Nephron progenitor cell (in vitro differentiated cells): ENCODE results near the gene HOXA7.

Experiments
- DNase-seq: peaks from one replicate; pipeline ENCODE4 v3.0.0; 2021
- H3K27ac Mint-ChIP-seq: 2 replicates; pipeline ENCODE4 v1.8.0; 2021; ENCODE audit warnings: mild to moderate bottlenecking, moderate library complexity, mixed read lengths
- H3K27me3 Mint-ChIP-seq: 2 replicates; pipeline ENCODE4 v1.8.0; 2021; ENCODE audit warnings: mild to moderate bottlenecking, low read depth, mixed read lengths; ENCODE audit not compliant: poor library complexity
- H3K36me3 Mint-ChIP-seq: 2 replicates; pipeline ENCODE4 v1.8.0; 2021; ENCODE audit warnings: low read depth, mixed read lengths
- H3K4me1 Mint-ChIP-seq: 2 replicates; pipeline ENCODE4 v1.8.0; 2021; ENCODE audit warnings: mixed read lengths
- H3K4me3 Mint-ChIP-seq: 2 replicates; pipeline ENCODE4 v1.8.0; 2021; ENCODE audit warnings: mild to moderate bottlenecking, moderate library complexity, mixed read lengths
- H3K9me3 Mint-ChIP-seq: 2 replicates; pipeline ENCODE4 v1.8.0; 2021; ENCODE audit warnings: mild to moderate bottlenecking, moderate library complexity, mixed read lengths
- TF ChIP-seq, protein P1 (sequence below): fragments of 200-600 bp; sonication (generic); IDR thresholded peaks from 2 replicates; pipeline ENCODE4 v1.5.0; 2021; ENCODE audit warnings: antibody characterized with exemption

Gene HOXA7

GRCh38 chr7:27198871-27199801 is 42.7 kb upstream of the HOXA7 start:
- TF ChIP-seq, protein P1, sequence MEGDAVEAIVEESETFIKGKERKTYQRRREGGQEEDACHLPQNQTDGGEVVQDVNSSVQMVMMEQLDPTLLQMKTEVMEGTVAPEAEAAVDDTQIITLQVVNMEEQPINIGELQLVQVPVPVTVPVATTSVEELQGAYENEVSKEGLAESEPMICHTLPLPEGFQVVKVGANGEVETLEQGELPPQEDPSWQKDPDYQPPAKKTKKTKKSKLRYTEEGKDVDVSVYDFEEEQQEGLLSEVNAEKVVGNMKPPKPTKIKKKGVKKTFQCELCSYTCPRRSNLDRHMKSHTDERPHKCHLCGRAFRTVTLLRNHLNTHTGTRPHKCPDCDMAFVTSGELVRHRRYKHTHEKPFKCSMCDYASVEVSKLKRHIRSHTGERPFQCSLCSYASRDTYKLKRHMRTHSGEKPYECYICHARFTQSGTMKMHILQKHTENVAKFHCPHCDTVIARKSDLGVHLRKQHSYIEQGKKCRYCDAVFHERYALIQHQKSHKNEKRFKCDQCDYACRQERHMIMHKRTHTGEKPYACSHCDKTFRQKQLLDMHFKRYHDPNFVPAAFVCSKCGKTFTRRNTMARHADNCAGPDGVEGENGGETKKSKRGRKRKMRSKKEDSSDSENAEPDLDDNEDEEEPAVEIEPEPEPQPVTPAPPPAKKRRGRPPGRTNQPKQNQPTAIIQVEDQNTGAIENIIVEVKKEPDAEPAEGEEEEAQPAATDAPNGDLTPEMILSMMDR: no peak
- no peak overlapping the region for H3K27ac Mint-ChIP-seq
- peak; percentile 60 for DNase-seq
- H3K4me3 Mint-ChIP-seq: peak overlapping the region; percentile 65
- H3K9me3 Mint-ChIP-seq: no peaks in the 10 kb centered on the region
- H3K27me3 Mint-ChIP-seq: peaks cover 97% of the 10 kb centered on the region
- H3K4me1 Mint-ChIP-seq: peaks cover 12% of the 10 kb centered on the region
- no peaks in the 10 kb centered on the region for H3K36me3 Mint-ChIP-seq

DNA sequence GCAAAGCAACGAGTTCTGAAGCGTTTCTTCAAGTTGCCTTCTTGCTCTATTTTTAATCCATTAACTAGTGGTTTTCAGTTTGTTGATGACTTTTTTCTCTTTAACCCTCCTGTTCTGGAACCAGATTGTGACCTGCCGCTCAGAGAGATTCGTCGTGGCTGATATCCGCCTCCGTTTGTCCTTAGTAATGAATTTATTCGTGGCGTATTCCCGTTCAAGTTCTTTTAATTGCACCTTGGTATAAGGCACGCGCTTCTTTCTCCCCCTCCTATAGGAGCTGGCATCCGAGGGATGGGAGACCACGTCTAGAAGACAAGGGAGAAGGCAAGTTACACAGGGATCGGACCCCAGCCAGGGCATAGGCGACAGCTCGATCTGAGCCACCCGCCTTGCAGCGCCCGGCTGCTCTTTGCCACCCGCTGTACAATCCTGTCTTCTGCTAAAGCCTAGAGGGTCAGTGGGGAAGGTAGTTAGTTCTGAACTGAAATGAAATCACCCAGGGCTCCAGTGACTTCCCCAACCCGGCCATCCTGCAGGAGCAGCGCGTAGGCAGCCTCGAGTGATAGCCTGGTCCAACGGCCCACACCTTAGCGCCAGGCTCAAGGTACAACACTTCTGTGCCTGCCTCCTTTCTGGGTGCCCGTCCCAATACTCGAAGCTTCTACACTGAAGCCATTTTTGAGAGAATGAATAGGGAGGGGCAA is 41.8 kb upstream of the HOXA7 start:
- no peaks in the 10 kb centered on the region for H3K9me3 Mint-ChIP-seq
- peak overlapping the region; percentile 25 for H3K4me3 Mint-ChIP-seq
- no peaks in the 10 kb centered on the region for H3K36me3 Mint-ChIP-seq
- no peak for DNase-seq
- H3K4me1 Mint-ChIP-seq: peaks cover 19% of the 10 kb centered on the region
- no peak overlapping the region for H3K27ac Mint-ChIP-seq
- TF ChIP-seq, protein P1: no peak
- H3K27me3 Mint-ChIP-seq: peaks cover 97% of the 10 kb centered on the region

- Mint-ChIP-seq H3K36me3 (no peaks in the 10 kb centered on the region), H3K4me1 (peaks cover 19% of the 10 kb centered on the region), H3K4me3 (no peak overlapping the region), H3K27ac (no peak overlapping the region), H3K27me3 (peaks cover 97% of the 10 kb centered on the region), H3K9me3 (no peaks in the 10 kb centered on the region)
- TF ChIP-seq, protein P1: no peak
- no peak for DNase-seq
Measured at GRCh38 chr7:27197137-27198042, 40.9 kb upstream of the HOXA7 start.

GRCh38 chr7:27196287-27196767 is 39.9 kb upstream of the HOXA7 start:
- Mint-ChIP-seq H3K27me3 (peaks cover 97% of the 10 kb centered on the region), H3K4me3 (no peak overlapping the region), H3K27ac (no peak overlapping the region), H3K4me1 (peaks cover 26% of the 10 kb centered on the region), H3K9me3 (no peaks in the 10 kb centered on the region), H3K36me3 (no peaks in the 10 kb centered on the region)
- TF ChIP-seq, protein P1: peak; percentile 82
- DNase-seq: peak; percentile 92

GRCh38 chr7:27194686-27195379 is 38.4 kb upstream of the HOXA7 start:
- H3K9me3 Mint-ChIP-seq: no peaks in the 10 kb centered on the region
- H3K4me3 Mint-ChIP-seq: no peak overlapping the region
- H3K4me1 Mint-ChIP-seq: peaks cover 27% of the 10 kb centered on the region
- H3K36me3 Mint-ChIP-seq: no peaks in the 10 kb centered on the region
- DNase-seq: peak; percentile 28
- H3K27ac Mint-ChIP-seq: no peak overlapping the region
- TF ChIP-seq, protein P1: no peak
- H3K27me3 Mint-ChIP-seq: peaks cover 97% of the 10 kb centered on the region
